GM23248 (cell line): Measurements from ENCODE around the gene RIBC2. TPM values are rescaled to one million over a fixed set of nuclear protein-coding genes. Genes with fewer than 3 reads are reported as not detected.

Experiments used
- DNase-seq: peaks from one replicate; pipeline ENCODE4 v3.0.0-alpha.2; 2015
- H2AFZ ChIP-seq: fragments of 200-600 bp; sonication (generic); 2 replicates; pipeline ENCODE4 v1.6.1; 2016; ENCODE audit warnings: antibody characterized with exemption
- H3F3A ChIP-seq: fragments of 200-600 bp; sonication (generic); 2 replicates; pipeline ENCODE4 v1.6.1; 2016; ENCODE audit warnings: mild to moderate bottlenecking, antibody characterized with exemption, mixed run types; ENCODE audit not compliant: insufficient read depth
- H3K27ac ChIP-seq: fragments of 200-600 bp; sonication (generic); 2 replicates; pipeline ENCODE4 v1.5.1; 2016; ENCODE audit warnings: mild to moderate bottlenecking
- H3K27me3 ChIP-seq: fragments of 200-600 bp; sonication (generic); replicated peaks from 2 replicates; pipeline ENCODE4 v1.6.1; 2016; ENCODE audit warnings: mild to moderate bottlenecking; ENCODE audit not compliant: insufficient read depth
- H3K36me3 ChIP-seq: fragments of 200-600 bp; sonication (generic); 2 replicates; pipeline ENCODE4 v1.6.1; 2016; ENCODE audit warnings: low read depth, mild to moderate bottlenecking
- H3K4me1 ChIP-seq: fragments of 200-600 bp; sonication (generic); 2 replicates; pipeline ENCODE4 v1.6.1; 2016; ENCODE audit warnings: mild to moderate bottlenecking; ENCODE audit not compliant: insufficient read depth
- H3K4me2 ChIP-seq: fragments of 200-600 bp; sonication (generic); one replicate; pipeline ENCODE4 v1.6.1; 2016; ENCODE audit warnings: mild to moderate bottlenecking; ENCODE audit not compliant: unreplicated experiment
- H3K4me3 ChIP-seq: fragments of 200-600 bp; sonication (generic); 2 replicates; pipeline ENCODE4 v1.5.1; 2016; ENCODE audit warnings: mild to moderate bottlenecking
- H3K79me2 ChIP-seq: fragments of 200-600 bp; sonication (generic); 2 replicates; pipeline ENCODE4 v1.6.1; 2016; ENCODE audit warnings: mild to moderate bottlenecking; ENCODE audit not compliant: insufficient read depth
- H3K9ac ChIP-seq: fragments of 200-600 bp; sonication (generic); 2 replicates; pipeline ENCODE4 v1.6.1; 2016; ENCODE audit warnings: mild to moderate bottlenecking
- H3K9me2 ChIP-seq: fragments of 200-600 bp; sonication (generic); 2 replicates; pipeline ENCODE4 v1.6.1; 2016; ENCODE audit warnings: mixed run types, mild to moderate bottlenecking, moderate library complexity; ENCODE audit not compliant: insufficient read depth
- H3K9me3 ChIP-seq: fragments of 200-600 bp; sonication (generic); one replicate; pipeline ENCODE4 v1.6.1; 2017; ENCODE audit warnings: low read depth
- H4K20me1 ChIP-seq: fragments of 200-600 bp; sonication (generic); 2 replicates; pipeline ENCODE4 v1.6.0; 2016; ENCODE audit not compliant: insufficient read depth
- EZH2 ChIP-seq: fragments of 200-600 bp; sonication (generic); IDR thresholded peaks from 2 replicates; pipeline ENCODE4 v1.6.1; 2018; ENCODE audit warnings: antibody characterized with exemption, mild to moderate bottlenecking; ENCODE audit not compliant: insufficient read depth, poor library complexity, severe bottlenecking
- EZH2phosphoT487 ChIP-seq: fragments of 200-600 bp; sonication (generic); IDR thresholded peaks from 2 replicates; pipeline ENCODE4 v1.6.1; 2018; ENCODE audit warnings: antibody characterized with exemption, moderate library complexity, mild to moderate bottlenecking, low read depth; ENCODE audit not compliant: insufficient read depth
- WGBS, 2 experiments: methylation state at CpG; one replicate each; pipeline ENCODE4 v1.1.6; 2015 to 2017; ENCODE audit warnings: low lambda C conversion rate in 2 of 2, low coverage in 1 of 2; ENCODE audit errors: missing lambda C conversion rate in 2 of 2; 5-methylcytosine and 5-hydroxymethylcytosine counted together
- in situ Hi-C: fragments of 300-500 bp; cut with MboI; formaldehyde crosslinking; loops from 2 replicates; pipeline ENCODE4 v1.15.0; 2020
- polyA plus RNA-seq: library from polyadenylated mRNA; unstranded; fragments of >200 nt; fragmentation: Nextera tagmentation; extraction: Ambion mirVana; gene quantifications from 2 replicates; pipeline ENCODE4 v1.2.1, GENCODE V29; 2016
- total RNA-seq: library from RNA; depleted of rRNA; stranded (reverse); fragments of >200 nt; shearing (Covaris generic); gene quantifications from 2 replicates; pipeline ENCODE4 v1.2.3, GENCODE V29; 2014

The RIBC2 gene
- total and polyA plus RNA-seq, 2 experiments from 2014 or later: 0.32 to 1.3 TPM

DNA sequence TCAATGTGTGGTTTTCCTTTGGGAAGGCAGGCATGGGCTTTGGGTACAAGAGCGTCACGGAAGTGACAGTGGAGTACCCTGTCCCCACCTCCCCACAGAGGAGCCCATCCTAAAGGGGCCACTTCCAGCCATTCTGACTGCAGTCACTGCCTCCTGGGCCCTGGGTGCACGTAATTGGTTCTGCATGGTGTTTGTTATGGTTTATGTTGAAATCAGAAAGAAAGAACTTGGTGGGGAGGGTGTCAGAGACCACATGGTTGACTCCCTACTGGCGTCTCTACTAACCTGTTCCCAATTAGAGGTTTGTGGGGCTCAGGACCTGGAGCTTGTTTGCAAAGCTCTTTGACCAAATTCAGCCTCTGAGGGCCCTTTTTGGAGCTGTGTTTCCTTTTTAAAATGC, 40.8 kb downstream of the RIBC2 start:
- H2AFZ ChIP-seq: no peak overlapping the region
- WGBS, 2 experiments: 5 to 6% methylated on average over 4 of the region's 4 CpGs
- H3K4me2 ChIP-seq: peak overlapping the region; percentile 31
- H3K36me3 ChIP-seq: no peaks in the 10 kb centered on the region
- no peaks in the 10 kb centered on the region for H3K79me2 ChIP-seq
- H3K9me3 ChIP-seq: no peaks in the 10 kb centered on the region
- H3K27ac ChIP-seq: peak overlapping the region; percentile 62
- peaks cover 52% of the 10 kb centered on the region for H3F3A ChIP-seq
- H3K9me2 ChIP-seq: no peaks in the 10 kb centered on the region
- TF ChIP-seq EZH2 (no peak), EZH2phosphoT487 (no peak)
- peak overlapping the region; percentile 33; the same call in 1 of the 2 replicates for H3K9ac ChIP-seq
- peak; percentile 87 for DNase-seq
- no peak overlapping the region for H3K4me3 ChIP-seq
- peaks cover 59% of the 10 kb centered on the region for H3K4me1 ChIP-seq
- H4K20me1 ChIP-seq: no peaks in the 10 kb centered on the region
- H3K27me3 ChIP-seq: no peaks in the 10 kb centered on the region
- in situ Hi-C loops: no loop called here

DNA sequence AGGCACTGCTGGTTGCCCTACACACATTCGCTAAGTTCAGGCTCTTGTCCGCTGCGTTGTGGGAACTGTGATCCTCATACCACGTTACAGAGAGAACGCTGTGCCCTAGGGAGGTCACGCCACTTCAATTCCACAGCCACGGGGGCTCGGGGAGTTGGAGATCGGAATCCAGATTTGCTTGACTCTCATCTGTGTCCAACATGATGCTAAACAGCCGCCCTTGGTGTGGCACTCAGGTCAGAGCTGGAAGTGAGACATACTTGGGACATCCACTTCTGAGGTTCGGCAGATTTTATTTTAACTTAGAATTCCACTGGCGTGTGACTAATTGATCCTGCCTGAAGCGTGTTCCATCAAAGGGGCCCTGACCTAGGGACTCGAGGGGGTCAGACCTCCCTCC, 41.7 kb downstream of the RIBC2 start:
- TF ChIP-seq EZH2phosphoT487 (no peak), EZH2 (no peak)
- peaks cover 54% of the 10 kb centered on the region for H3K4me1 ChIP-seq
- no peaks in the 10 kb centered on the region for H3K27me3 ChIP-seq
- peak overlapping the region; percentile 3 for H3K4me2 ChIP-seq
- H3K9me2 ChIP-seq: no peaks in the 10 kb centered on the region
- H3K27ac ChIP-seq: no peak overlapping the region
- peaks cover 46% of the 10 kb centered on the region for H3F3A ChIP-seq
- H4K20me1 ChIP-seq: no peaks in the 10 kb centered on the region
- no peak overlapping the region for H2AFZ ChIP-seq
- no peak overlapping the region for H3K4me3 ChIP-seq
- H3K36me3 ChIP-seq: no peaks in the 10 kb centered on the region
- H3K9me3 ChIP-seq: no peaks in the 10 kb centered on the region
- WGBS, 2 experiments: 35 to 36% methylated on average over 14 of the region's 14 CpGs
- in situ Hi-C loops: no loop called here
- no peaks in the 10 kb centered on the region for H3K79me2 ChIP-seq
- peak; percentile 57 for DNase-seq
- no peak overlapping the region for H3K9ac ChIP-seq

DNA sequence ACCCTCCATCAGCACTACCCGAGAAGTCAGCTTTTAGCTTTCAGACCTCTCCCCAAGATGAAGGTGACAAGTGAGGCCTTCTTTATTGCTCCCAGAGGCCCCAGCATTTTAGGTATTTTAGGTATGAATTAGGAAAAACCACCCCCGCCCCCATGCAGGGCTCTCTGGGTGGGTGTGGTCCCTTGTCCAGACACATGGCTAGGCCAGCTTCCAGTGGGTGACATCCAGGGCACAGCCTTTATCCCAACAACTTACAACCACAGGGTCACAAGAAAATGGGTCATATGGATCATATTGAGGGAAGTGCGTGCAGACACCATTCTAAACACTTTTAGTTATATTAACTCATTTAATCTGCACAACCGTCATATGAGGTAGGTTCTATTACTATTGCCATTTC, 42.1 kb downstream of the RIBC2 start:
- Histone ChIP-seq H3K4me1 (peaks cover 50% of the 10 kb centered on the region), H2AFZ (no peak overlapping the region), H3K9me2 (no peaks in the 10 kb centered on the region), H3K4me3 (no peak overlapping the region), H3K79me2 (no peaks in the 10 kb centered on the region), H3F3A (peaks cover 41% of the 10 kb centered on the region), H3K9ac (no peak overlapping the region), H4K20me1 (no peaks in the 10 kb centered on the region), H3K36me3 (no peaks in the 10 kb centered on the region), H3K27me3 (no peaks in the 10 kb centered on the region), H3K9me3 (no peaks in the 10 kb centered on the region), H3K4me2 (peak overlapping the region; percentile 3), H3K27ac (no peak overlapping the region)
- in situ Hi-C loops: no loop called here
- TF ChIP-seq EZH2phosphoT487: no peak
- TF ChIP-seq EZH2: no peak
- 54 to 63% methylated on average over 4 of the region's 4 CpGs for WGBS, 2 experiments
- DNase-seq: no peak

DNA sequence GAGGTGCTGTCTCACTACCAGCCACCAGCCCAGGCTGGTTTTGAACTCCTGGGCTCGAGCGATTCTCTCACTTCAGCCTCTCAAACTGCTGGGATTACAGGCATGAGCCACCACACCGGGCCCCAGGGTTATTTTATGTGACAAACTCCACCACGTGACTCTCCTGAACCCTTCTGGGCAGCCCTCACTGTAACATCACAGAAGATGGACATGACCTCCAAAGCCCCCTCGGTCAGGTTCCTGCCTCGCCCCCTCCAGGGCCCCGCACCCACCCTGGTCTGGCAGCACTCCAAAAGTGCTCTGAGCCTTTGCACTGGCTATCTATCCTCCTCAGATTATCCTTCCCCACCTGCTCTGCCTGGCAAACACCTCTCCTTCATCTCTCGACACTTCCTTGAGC, 43.3 kb downstream of the RIBC2 start:
- Histone ChIP-seq H3K27ac (no peak overlapping the region), H3F3A (peaks cover 33% of the 10 kb centered on the region), H3K36me3 (no peaks in the 10 kb centered on the region), H3K27me3 (no peaks in the 10 kb centered on the region), H3K9ac (no peak overlapping the region), H3K9me3 (no peaks in the 10 kb centered on the region), H3K4me2 (no peak overlapping the region), H3K9me2 (no peaks in the 10 kb centered on the region), H3K79me2 (no peaks in the 10 kb centered on the region), H2AFZ (no peak overlapping the region), H4K20me1 (no peaks in the 10 kb centered on the region), H3K4me1 (peaks cover 40% of the 10 kb centered on the region), H3K4me3 (no peak overlapping the region)
- in situ Hi-C loops: no loop called here
- TF ChIP-seq EZH2 (no peak), EZH2phosphoT487 (no peak)
- DNase-seq: no peak
- WGBS, 2 experiments: 89 to 91% methylated on average over 6 to 8 of the region's 8 CpGs

DNA sequence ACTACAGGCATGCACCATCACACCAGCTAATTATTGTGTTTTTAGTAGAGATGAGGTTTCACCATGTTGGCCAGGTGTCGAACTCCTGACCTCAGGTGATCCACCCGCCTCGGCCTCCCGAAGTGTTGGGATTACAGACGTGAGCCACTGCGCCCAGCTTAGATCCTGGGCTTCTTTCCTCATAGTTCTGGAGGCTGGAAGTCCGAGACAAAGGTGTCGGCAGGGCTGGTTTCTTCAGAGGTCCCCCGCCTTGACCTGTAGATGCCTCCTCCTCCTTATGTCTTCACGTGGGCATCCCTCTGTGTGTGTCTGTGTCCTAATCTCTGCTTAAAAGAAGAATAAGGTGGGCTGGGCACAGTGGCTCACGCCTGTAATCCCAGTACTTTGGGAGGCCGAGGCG, 45.0 kb downstream of the RIBC2 start:
- TF ChIP-seq EZH2phosphoT487 (no peak), EZH2 (no peak)
- H3K4me3 ChIP-seq: no peak overlapping the region
- no peaks in the 10 kb centered on the region for H3K36me3 ChIP-seq
- DNase-seq: no peak
- no peak overlapping the region for H3K9ac ChIP-seq
- in situ Hi-C loops: no loop called here
- no peaks in the 10 kb centered on the region for H3K9me2 ChIP-seq
- no peaks in the 10 kb centered on the region for H3K9me3 ChIP-seq
- no peaks in the 10 kb centered on the region for H3K79me2 ChIP-seq
- H4K20me1 ChIP-seq: no peaks in the 10 kb centered on the region
- no peak overlapping the region for H3K4me2 ChIP-seq
- H2AFZ ChIP-seq: no peak overlapping the region
- H3F3A ChIP-seq: peaks cover 17% of the 10 kb centered on the region
- WGBS, 2 experiments: 96 to 97% methylated on average over 11 to 13 of the region's 13 CpGs
- no peaks in the 10 kb centered on the region for H3K27me3 ChIP-seq
- H3K27ac ChIP-seq: no peak overlapping the region
- H3K4me1 ChIP-seq: peaks cover 22% of the 10 kb centered on the region
